HEK293 (cell line): ENCODE data around the gene CLNK.

Experiments
- CTCF ChIA-PET: fragments of 350-600 bp; formaldehyde crosslinking; extraction: SDS; loops from one replicate; lab custom pipeline; 2021; ENCODE audit warnings: antibody characterized with exemption; lab: Yijun Ruan, JAX
- POLR2A ChIA-PET: fragments of 300-600 bp; formaldehyde crosslinking; extraction: SDS; loops from one replicate; lab custom pipeline; 2020; ENCODE audit warnings: antibody characterized with exemption, inconsistent platforms; lab: Yijun Ruan, JAX
- H3K27ac ChIP-seq: fragments of 200-500 bp; sonication (Bioruptor generic); 2 replicates; pipeline ENCODE4 v1.5.1; 2014; ENCODE audit warnings: low read depth, low read length, control low read depth, inconsistent platforms; ENCODE audit errors: extremely low read depth
- H3K36me3 ChIP-seq, 2 experiments: fragments of 200-500 bp in 1 of 2; sonication (Bioruptor generic) in 1 of 2; 1 replicate in 1 of 2; 2 replicates in 1 of 2; pipeline ENCODE4 v1.5.1; 2014 to 2017; ENCODE audit warnings: inconsistent platforms in 2 of 2, low read length in 2 of 2; ENCODE audit not compliant: control insufficient read depth in 2 of 2, insufficient read depth in 1 of 2
- H3K4me1 ChIP-seq: fragments of 200-500 bp; sonication (Bioruptor generic); 2 replicates; pipeline ENCODE4 v1.5.1; 2014; ENCODE audit warnings: mild to moderate bottlenecking, low read length, inconsistent platforms; ENCODE audit not compliant: control insufficient read depth, insufficient read depth
- H3K4me3 ChIP-seq: 2 replicates; pipeline ENCODE4 v1.5.1; 2011; ENCODE audit warnings: low read depth, mild to moderate bottlenecking, control low read depth, low read length, moderate library complexity
- H3K9me3 ChIP-seq: fragments of 200-500 bp; sonication (Bioruptor generic); 2 replicates; pipeline ENCODE4 v1.5.1; 2014; ENCODE audit warnings: low read depth, low read length, inconsistent platforms; ENCODE audit not compliant: control insufficient read depth, insufficient read depth
- CTCF ChIP-seq: fragments of 450-650 bp; formaldehyde crosslinking; IDR thresholded peaks from 2 replicates; pipeline ENCODE4 v1.5.1; 2016; ENCODE audit warnings: missing biosample characterization, missing genetic modification characterization
- EGR2 ChIP-seq: fragments of 450-650 bp; formaldehyde crosslinking; IDR thresholded peaks from 2 replicates; pipeline ENCODE4 v1.5.1; 2016; ENCODE audit warnings: low read depth, missing biosample characterization, missing genetic modification characterization
- INSM2 ChIP-seq: fragments of 450-650 bp; formaldehyde crosslinking; IDR thresholded peaks from 2 replicates; pipeline ENCODE4 v1.5.1; 2016; ENCODE audit warnings: missing biosample characterization, missing genetic modification characterization
- KLF16 ChIP-seq: fragments of 450-650 bp; formaldehyde crosslinking; IDR thresholded peaks from 2 replicates; pipeline ENCODE4 v1.5.1; 2017; ENCODE audit warnings: missing biosample characterization, missing genetic modification characterization
- PRDM1 ChIP-seq: fragments of 450-650 bp; formaldehyde crosslinking; IDR thresholded peaks from 2 replicates; pipeline ENCODE4; 2016; ENCODE audit warnings: missing biosample characterization, missing genetic modification characterization
- PRDM4 ChIP-seq: fragments of 450-650 bp; formaldehyde crosslinking; IDR thresholded peaks from 2 replicates; pipeline ENCODE4 v1.5.1; 2017; ENCODE audit warnings: missing biosample characterization, missing genetic modification characterization
- REPIN1 ChIP-seq: fragments of 450-650 bp; formaldehyde crosslinking; IDR thresholded peaks from 2 replicates; pipeline ENCODE4 v1.5.1; 2017; ENCODE audit warnings: missing biosample characterization, missing genetic modification characterization, low read depth
- TRIM28 ChIP-seq: IDR thresholded peaks from 2 replicates; pipeline ENCODE4 v1.6.1; 2011; ENCODE audit warnings: low read length, control low read depth, borderline replicate concordance
- WT1 ChIP-seq: fragments of 450-650 bp; formaldehyde crosslinking; IDR thresholded peaks from 2 replicates; pipeline ENCODE4 v1.5.1; 2016; ENCODE audit warnings: missing biosample characterization, missing genetic modification characterization
- YY2 ChIP-seq: fragments of 450-650 bp; formaldehyde crosslinking; IDR thresholded peaks from 2 replicates; pipeline ENCODE4 v1.5.1; 2016; ENCODE audit warnings: missing biosample characterization, missing genetic modification characterization
- ZBTB17 ChIP-seq: fragments of 450-650 bp; formaldehyde crosslinking; IDR thresholded peaks from 2 replicates; pipeline ENCODE4 v1.5.1; 2016; ENCODE audit warnings: missing biosample characterization, missing genetic modification characterization
- ZBTB8A ChIP-seq: fragments of 450-650 bp; formaldehyde crosslinking; IDR thresholded peaks from 2 replicates; pipeline ENCODE4 v1.5.1; 2016; ENCODE audit warnings: missing biosample characterization, missing genetic modification characterization
- ZNF157 ChIP-seq: fragments of 450-650 bp; formaldehyde crosslinking; IDR thresholded peaks from 2 replicates; pipeline ENCODE4 v1.5.1; 2016; ENCODE audit warnings: missing biosample characterization, missing genetic modification characterization
- ZNF239 ChIP-seq: fragments of 450-650 bp; formaldehyde crosslinking; IDR thresholded peaks from 2 replicates; pipeline ENCODE4 v1.5.1; 2016; ENCODE audit warnings: missing biosample characterization, missing genetic modification characterization
- ZNF311 ChIP-seq: fragments of 450-650 bp; formaldehyde crosslinking; IDR thresholded peaks from 2 replicates; pipeline ENCODE4 v1.5.1; 2017; ENCODE audit warnings: missing biosample characterization, missing genetic modification characterization, borderline replicate concordance
- ZNF398 ChIP-seq: fragments of 450-650 bp; formaldehyde crosslinking; IDR thresholded peaks from 2 replicates; pipeline ENCODE4 v1.5.1; 2017; ENCODE audit warnings: missing biosample characterization, missing genetic modification characterization
- ZNF423 ChIP-seq: fragments of 450-650 bp; formaldehyde crosslinking; IDR thresholded peaks from 2 replicates; pipeline ENCODE4 v1.5.1; 2016; ENCODE audit warnings: missing biosample characterization, missing genetic modification characterization
- ZNF501 ChIP-seq: fragments of 450-650 bp; formaldehyde crosslinking; IDR thresholded peaks from 2 replicates; pipeline ENCODE4 v1.5.1; 2016; ENCODE audit warnings: missing biosample characterization, missing genetic modification characterization
- ZNF510 ChIP-seq: fragments of 450-650 bp; formaldehyde crosslinking; IDR thresholded peaks from 2 replicates; pipeline ENCODE4 v1.5.1; 2018; ENCODE audit warnings: mild to moderate bottlenecking, missing genetic modification characterization, missing biosample characterization; ENCODE audit not compliant: insufficient replicate concordance
- ZNF548 ChIP-seq: fragments of 450-650 bp; formaldehyde crosslinking; IDR thresholded peaks from 2 replicates; pipeline ENCODE4 v1.5.1; 2016; ENCODE audit warnings: missing biosample characterization, missing genetic modification characterization
- ZNF555 ChIP-seq: fragments of 450-650 bp; formaldehyde crosslinking; conservative IDR thresholded peaks from 2 replicates; pipeline ENCODE4 v1.5.1; 2017; ENCODE audit warnings: missing biosample characterization, mild to moderate bottlenecking, missing genetic modification characterization, inconsistent platforms
- ZNF571 ChIP-seq: fragments of 450-650 bp; formaldehyde crosslinking; IDR thresholded peaks from 2 replicates; pipeline ENCODE4 v1.5.0; 2017; ENCODE audit warnings: missing biosample characterization, missing genetic modification characterization
- ZNF610 ChIP-seq: fragments of 450-650 bp; formaldehyde crosslinking; IDR thresholded peaks from 2 replicates; pipeline ENCODE4 v1.5.1; 2016; ENCODE audit warnings: missing biosample characterization, missing genetic modification characterization, borderline replicate concordance
- ZNF658 ChIP-seq: fragments of 450-650 bp; formaldehyde crosslinking; IDR thresholded peaks from 2 replicates; pipeline ENCODE4; 2016; ENCODE audit warnings: missing biosample characterization, missing genetic modification characterization
- ZNF670 ChIP-seq: fragments of 450-650 bp; formaldehyde crosslinking; IDR thresholded peaks from 2 replicates; pipeline ENCODE4 v1.5.1; 2016; ENCODE audit warnings: missing biosample characterization, missing genetic modification characterization, low read depth
- ZNF677 ChIP-seq: fragments of 450-650 bp; IDR thresholded peaks from 2 replicates; pipeline ENCODE4 v1.5.0; 2018; ENCODE audit warnings: missing biosample characterization, mild to moderate bottlenecking, missing genetic modification characterization, moderate library complexity
- ZNF76 ChIP-seq: fragments of 450-650 bp; formaldehyde crosslinking; IDR thresholded peaks from 2 replicates; pipeline ENCODE4; 2016; ENCODE audit warnings: low read depth, missing biosample characterization, missing genetic modification characterization, borderline replicate concordance

Gene CLNK

GRCh38 chr4:10690185-10690907, 5.8 kb upstream of the CLNK start:
- Histone ChIP-seq H3K4me1 (no peaks in the 10 kb centered on the region), H3K36me3 (no peaks in the 10 kb centered on the region), H3K27ac (no peak overlapping the region), H3K9me3 (no peaks in the 10 kb centered on the region), H3K4me3 (no peak overlapping the region)
- ChIA-PET CTCF (no interaction called here), POLR2A (no interaction called here)
- no peak for TF ChIP-seq ZBTB17 (tag by site-specific recombination)

- H3K9me3 ChIP-seq: no peaks in the 10 kb centered on the region
- H3K4me3 ChIP-seq: no peak overlapping the region
- H3K27ac ChIP-seq: no peak overlapping the region
- ChIA-PET CTCF (no interaction called here), POLR2A (no interaction called here)
- no peaks in the 10 kb centered on the region for H3K36me3 ChIP-seq
- H3K4me1 ChIP-seq: no peaks in the 10 kb centered on the region
- TF ChIP-seq PRDM1 (tag by site-specific recombination): no peak
- no peak for TF ChIP-seq ZNF510 (tag by site-specific recombination)
- TF ChIP-seq INSM2 (tag by site-specific recombination): no peak
- TF ChIP-seq ZNF677 (tag by site-specific recombination): no peak
- TF ChIP-seq ZNF398 (tag by site-specific recombination): no peak
- TF ChIP-seq ZNF555 (tag by site-specific recombination): no peak
- no peak for TF ChIP-seq YY2 (tag by site-specific recombination)
- no peak for TF ChIP-seq ZNF658
- TF ChIP-seq ZNF501 (tag by site-specific recombination): no peak
- TF ChIP-seq KLF16: no peak
- no peak for TF ChIP-seq REPIN1 (tag by site-specific recombination)
- TF ChIP-seq ZNF157 (tag by site-specific recombination): no peak
- no peak for TF ChIP-seq ZNF548 (tag by site-specific recombination)
- no peak for TF ChIP-seq PRDM4 (tag by site-specific recombination)
- no peak for TF ChIP-seq EGR2
Measured at GRCh38 chr4:10688846-10689245, 4.3 kb upstream of the CLNK start.

- TF ChIP-seq TRIM28 (no peak), ZNF76 (no peak), ZBTB8A (tag by site-specific recombination) (no peak), ZNF239 (tag by site-specific recombination) (no peak), ZNF311 (tag by site-specific recombination) (no peak), ZNF610 (no peak), ZNF423 (tag by site-specific recombination) (no peak), WT1 (tag by site-specific recombination) (no peak), CTCF (tag by site-specific recombination) (no peak), ZNF571 (tag by site-specific recombination) (no peak), ZNF670 (tag by site-specific recombination) (no peak)
- ChIA-PET POLR2A (no interaction called here), CTCF (no interaction called here)
- Histone ChIP-seq H3K4me3 (no peak overlapping the region), H3K27ac (no peak overlapping the region), H3K4me1 (no peaks in the 10 kb centered on the region), H3K36me3 (no peaks in the 10 kb centered on the region), H3K9me3 (no peaks in the 10 kb centered on the region)
Measured at GRCh38 chr4:10688022-10688421, 3.5 kb upstream of the CLNK start.
